ENCODE measurements around the gene GNAL.

GNAL gene

GRCh38 chr18:11655606-11655932 is 33.5 kb upstream of the GNAL start:
- DNase-seq (ENCODE audit: extremely low read depth, low read depth), result no peak
- TF ChIP-seq CTCF (IDR thresholded peaks at IDR 0.05; ENCODE audit: low read depth, low read length, missing control alignments), result no peak
- no peak overlapping the region for H3K4me3 ChIP-seq (replicated peaks; ENCODE audit: low read depth, low read length)

DNA sequence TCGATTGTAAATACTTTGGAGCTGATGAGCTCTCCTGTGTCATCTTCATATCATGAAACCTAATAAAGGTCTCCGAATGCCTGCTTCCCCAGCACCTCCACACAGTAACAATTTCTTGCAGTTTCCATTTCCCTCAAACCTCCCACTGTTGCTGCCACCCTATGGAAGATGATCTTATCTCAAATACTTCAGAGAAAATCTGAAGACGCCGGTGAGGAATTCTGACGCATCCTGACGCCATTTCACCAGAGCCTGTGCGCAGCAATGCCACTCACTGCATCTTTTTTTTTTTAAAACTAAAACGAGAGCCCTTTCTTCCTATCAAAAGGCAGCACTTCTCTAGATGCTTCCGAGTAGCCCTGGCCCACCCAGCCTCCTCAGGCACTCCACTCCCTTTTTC is 31.9 kb upstream of the GNAL start:
- TF ChIP-seq CTCF (IDR thresholded peaks at IDR 0.05; ENCODE audit: low read depth, low read length, missing control alignments), result no peak
- DNase-seq (ENCODE audit: extremely low read depth, low read depth), result no peak
- H3K4me3 ChIP-seq (replicated peaks; ENCODE audit: low read depth, low read length), result no peak overlapping the region

GRCh38 chr18:11657554-11657953 is 31.5 kb upstream of the GNAL start:
- TF ChIP-seq CTCF (IDR thresholded peaks at IDR 0.05; ENCODE audit: low read depth, low read length, missing control alignments), result no peak
- no peak for DNase-seq (ENCODE audit: extremely low read depth, low read depth)
- no peak overlapping the region for H3K4me3 ChIP-seq (replicated peaks; ENCODE audit: low read depth, low read length)

DNA sequence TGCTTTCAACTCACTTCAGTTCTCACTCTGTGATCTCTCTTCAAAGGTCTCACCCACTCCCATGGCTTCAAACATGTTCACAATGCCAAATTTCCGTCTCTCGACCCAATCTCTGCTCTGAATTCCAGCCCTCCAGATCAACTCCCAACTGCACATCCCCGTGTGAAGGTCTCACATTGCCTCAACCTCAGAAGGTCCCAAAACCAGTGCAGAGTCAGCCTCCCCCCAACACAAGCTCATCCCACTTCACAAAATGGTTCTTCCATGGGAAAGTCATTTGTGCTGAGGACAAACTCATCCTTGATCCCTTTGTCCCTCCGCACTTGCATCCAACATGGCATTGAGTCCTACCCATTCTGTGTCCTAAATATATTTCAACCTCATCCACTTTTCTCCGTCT is 31.0 kb upstream of the GNAL start:
- no peak for TF ChIP-seq CTCF (IDR thresholded peaks at IDR 0.05; ENCODE audit: low read depth, low read length, missing control alignments)
- no peak for DNase-seq (ENCODE audit: extremely low read depth, low read depth)
- H3K4me3 ChIP-seq (replicated peaks; ENCODE audit: low read depth, low read length), result no peak overlapping the region

- H3K4me3 ChIP-seq (replicated peaks; ENCODE audit: low read depth, low read length), result no peak overlapping the region
- no peak for TF ChIP-seq CTCF (IDR thresholded peaks at IDR 0.05; ENCODE audit: low read depth, low read length, missing control alignments)
- no peak for DNase-seq (ENCODE audit: extremely low read depth, low read depth)
These were observed 30.1 kb upstream of the GNAL start for GRCh38 chr18:11658989-11659388.

DNA sequence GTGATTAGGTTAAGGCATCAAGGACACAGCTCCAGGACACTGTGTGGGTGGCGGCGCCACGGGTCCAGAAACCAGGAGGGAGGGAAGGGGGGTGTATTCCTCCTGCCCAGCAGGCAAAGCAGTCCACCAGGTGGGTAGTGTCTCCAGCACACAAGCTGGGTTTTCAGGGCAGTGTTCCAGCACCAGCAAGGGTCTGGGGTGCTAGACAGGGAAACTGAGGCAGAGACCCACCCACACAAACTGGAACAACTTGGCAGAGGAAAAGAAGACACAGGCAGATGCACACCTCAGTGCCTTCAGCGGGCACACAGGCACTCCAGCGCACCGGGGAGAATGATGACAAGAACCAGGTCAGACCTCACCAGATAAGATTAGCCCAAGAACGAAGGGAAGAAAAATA is 28.4 kb upstream of the GNAL start:
- H3K4me3 ChIP-seq (replicated peaks; ENCODE audit: low read depth, low read length), result no peak overlapping the region
- TF ChIP-seq CTCF (IDR thresholded peaks at IDR 0.05; ENCODE audit: low read depth, low read length, missing control alignments), result no peak
- no peak for DNase-seq (ENCODE audit: extremely low read depth, low read depth)

DNA sequence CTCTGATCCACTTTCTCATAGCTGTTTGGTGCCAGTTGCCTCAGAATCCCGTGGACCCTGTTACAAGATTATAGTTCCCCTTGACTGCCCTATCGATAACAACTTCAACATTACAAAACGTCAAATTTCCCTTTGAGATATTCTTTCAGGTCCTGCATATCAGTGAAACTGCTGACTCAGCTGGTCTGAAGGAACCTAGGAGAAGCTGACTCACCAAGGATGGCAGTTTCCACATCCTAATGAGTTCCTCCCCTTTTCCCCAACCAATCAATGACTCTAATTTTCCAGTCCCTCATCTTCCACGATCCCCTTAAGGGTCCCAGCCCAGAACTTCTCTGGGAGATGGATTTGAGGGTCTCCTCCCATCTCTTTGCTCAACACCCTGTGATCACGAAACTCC is 27.6 kb upstream of the GNAL start:
- TF ChIP-seq CTCF (IDR thresholded peaks at IDR 0.05; ENCODE audit: low read depth, low read length, missing control alignments), result no peak
- DNase-seq (ENCODE audit: extremely low read depth, low read depth), result no peak
- H3K4me3 ChIP-seq (replicated peaks; ENCODE audit: low read depth, low read length), result no peak overlapping the region
